GM12801 (cell line): ENCODE data around the gene RNF26.

Source experiments
- CTCF ChIP-seq: IDR thresholded peaks from one replicate; pipeline ENCODE4 v1.5.1; 2011; ENCODE audit warnings: control low read depth; ENCODE audit not compliant: insufficient read length; ENCODE audit errors: extremely low read depth

The RNF26 gene

DNA sequence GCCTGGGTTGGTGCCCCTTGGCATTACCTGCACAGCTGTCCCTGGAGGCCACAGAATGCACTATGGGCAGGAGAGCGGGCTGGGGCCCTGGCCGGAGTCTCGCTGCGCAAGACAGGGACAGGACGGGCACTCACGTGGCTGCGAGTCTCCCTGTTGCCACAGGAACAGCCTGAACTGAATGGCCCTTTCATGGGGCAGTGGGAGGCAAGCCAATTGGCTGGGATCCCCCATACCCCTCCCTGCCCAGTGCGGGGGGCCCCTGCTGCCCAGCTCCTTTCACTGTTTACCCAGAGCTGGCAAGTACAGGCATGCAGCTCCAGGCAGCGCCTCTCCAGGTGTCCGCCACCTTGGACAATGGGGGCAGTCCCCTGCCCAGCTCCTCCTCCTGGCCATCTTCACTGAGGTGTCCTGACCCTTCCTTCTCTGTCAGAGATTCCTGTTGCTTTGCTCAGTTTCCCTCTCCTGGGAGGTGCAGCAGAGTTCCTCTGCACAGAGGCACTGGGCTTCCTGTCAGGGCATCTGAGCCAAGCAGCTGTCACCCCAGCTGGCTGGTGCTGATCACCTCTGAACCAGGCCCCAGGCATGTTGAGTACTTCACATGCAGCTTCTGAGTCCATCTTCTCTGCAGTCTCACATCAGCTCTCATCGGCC, 42.0 kb downstream of the RNF26 start:
- TF ChIP-seq CTCF = no peak

DNA sequence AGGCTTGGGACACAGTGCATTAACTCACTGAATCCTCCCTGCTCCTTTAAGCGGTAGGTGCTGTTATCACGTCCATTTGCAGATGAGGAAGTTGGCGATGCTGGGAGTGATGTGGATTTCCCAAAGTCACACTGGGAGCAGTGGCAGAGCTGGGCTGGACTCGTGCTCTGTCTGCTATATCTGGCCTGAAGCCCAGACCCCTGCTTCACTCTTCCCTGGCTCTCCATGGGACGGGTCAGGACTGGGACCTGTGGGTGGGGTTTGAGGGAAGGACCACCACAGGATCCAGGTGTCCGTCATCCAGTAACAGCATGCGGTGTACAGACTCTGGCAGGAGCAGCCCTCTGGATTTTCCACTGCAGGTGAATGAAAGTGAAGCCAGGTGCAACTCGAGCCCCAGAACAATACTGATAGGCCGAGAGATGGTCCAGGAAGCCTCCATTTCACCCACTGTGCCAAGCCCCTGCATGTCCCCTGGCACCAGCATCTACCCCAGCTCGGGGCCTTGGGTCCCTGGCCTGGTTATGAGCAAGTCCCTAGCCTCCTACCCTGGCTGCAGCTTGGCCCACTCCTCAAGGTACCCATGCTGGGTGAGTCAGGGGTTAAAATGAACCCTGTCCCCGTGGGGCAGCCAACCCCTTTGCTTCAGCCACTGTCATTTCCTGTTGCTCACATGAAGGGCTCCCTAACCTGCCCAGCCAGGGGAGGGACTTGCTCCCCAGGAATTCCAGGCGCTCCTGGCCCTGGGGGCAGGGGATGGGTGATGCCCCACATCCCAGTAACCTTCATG, 43.0 kb downstream of the RNF26 start:
- TF ChIP-seq CTCF = no peak

DNA sequence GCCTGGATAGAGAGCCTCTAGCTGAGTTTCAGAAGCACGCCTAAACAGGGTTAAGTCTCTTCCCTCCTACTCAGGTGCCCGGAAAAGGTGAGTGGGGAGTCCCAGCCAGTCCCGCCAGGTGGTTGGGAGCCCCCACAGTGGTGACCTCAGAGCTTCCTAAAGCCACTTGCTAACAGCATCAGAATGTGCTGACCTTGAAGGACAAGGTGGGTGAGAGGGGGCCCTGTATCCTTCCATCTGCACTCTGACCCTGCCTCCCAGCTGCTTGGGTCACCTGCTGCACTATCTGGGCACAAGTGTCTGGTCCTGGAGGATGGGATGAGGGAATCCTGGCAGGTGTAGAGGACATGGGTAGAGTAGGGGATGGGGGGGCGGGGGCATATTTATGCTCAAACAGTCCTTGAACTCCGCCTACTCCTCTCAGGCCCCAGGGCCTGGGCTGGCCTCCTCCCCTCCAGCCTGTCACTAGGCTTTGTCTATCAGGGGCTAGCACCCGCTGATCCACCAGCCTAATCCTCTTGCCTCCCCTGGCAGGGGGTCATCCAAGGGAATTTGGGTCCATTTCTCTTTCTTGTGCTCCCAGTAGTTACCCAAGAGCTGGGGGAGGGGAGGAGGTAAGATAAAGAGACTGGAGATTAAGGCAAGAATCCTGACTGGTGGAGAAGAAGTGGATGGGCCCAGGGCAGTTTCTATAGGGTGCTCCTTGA, 43.8 kb downstream of the RNF26 start:
- no peak for TF ChIP-seq CTCF

DNA sequence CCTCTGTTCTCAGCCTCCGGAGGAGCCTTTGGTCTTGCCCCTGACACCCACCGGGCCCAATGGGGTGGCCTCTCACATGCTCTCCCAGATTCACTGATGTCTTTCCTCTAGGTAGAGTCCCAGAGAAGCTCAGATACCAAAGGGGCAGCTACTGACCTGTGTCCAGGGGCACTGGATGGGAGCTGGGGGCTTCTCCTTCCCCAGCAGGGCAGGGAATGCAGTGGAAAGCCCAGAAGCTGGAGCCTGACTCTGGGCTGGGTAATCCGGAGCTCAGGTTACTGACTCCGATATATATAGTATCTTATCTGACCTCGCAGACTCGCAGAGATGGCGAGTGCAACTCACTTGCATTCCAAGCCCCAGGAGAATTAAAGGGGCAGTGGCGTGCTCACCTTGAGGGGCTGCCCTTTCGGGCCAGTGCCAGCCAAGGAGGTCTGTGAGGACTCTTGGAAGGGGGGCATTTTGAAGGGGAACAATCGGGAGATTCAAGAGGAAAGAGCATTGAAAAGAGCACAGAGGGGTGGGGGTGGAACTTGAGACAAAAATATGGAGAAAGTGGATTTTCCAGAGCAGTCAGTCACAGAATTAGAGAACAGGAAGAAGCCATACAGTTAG, 44.6 kb downstream of the RNF26 start:
- TF ChIP-seq CTCF = no peak

- no peak for TF ChIP-seq CTCF
These were observed 46.0 kb downstream of the RNF26 start for GRCh38 chr11:119380160-119380826.

GRCh38 chr11:119380827-119381180, 46.5 kb downstream of the RNF26 start:
- TF ChIP-seq CTCF = no peak
